Keratinocyte (primary cell): ENCODE measurements around the gene MAD1L1. TPM values are rescaled to one million over a fixed set of nuclear protein-coding genes. Genes with fewer than 3 reads are reported as not detected.

Experiments
- DNase-seq: peaks from one replicate; pipeline ENCODE4 v3.0.0-alpha.2; 2011; ENCODE audit warnings: low read depth, missing footprints, low spot score
- FAIRE-seq: peaks from 2 replicates; lab custom pipeline; 2011; peaks lifted over from hg19 to GRCh38; lab: Jason Lieb, UNC
- H2AFZ ChIP-seq: 2 replicates; pipeline ENCODE4 v1.6.0; 2012; ENCODE audit warnings: low read length, control low read depth, inconsistent platforms; ENCODE audit not compliant: control insufficient read depth
- H3K27ac ChIP-seq: 2 replicates; pipeline ENCODE4 v1.5.1; 2011; ENCODE audit warnings: low read length; ENCODE audit not compliant: control insufficient read depth, insufficient read depth
- H3K27me3 ChIP-seq: 3 replicates; pipeline ENCODE4 v1.6.0; 2011; ENCODE audit warnings: low read length; ENCODE audit not compliant: control insufficient read depth, insufficient read depth; ENCODE audit errors: extremely low read depth
- H3K36me3 ChIP-seq, 2 experiments: 2 replicates in 1 of 2; 3 replicates in 1 of 2; pipeline ENCODE4 v1.5.1; 2011; ENCODE audit warnings: low read length in 2 of 2, mild to moderate bottlenecking in 1 of 2; ENCODE audit not compliant: control insufficient read depth in 2 of 2, insufficient read depth in 2 of 2; ENCODE audit errors: extremely low read depth in 1 of 2
- H3K4me1 ChIP-seq: 3 replicates; pipeline ENCODE4 v1.5.1; 2011; ENCODE audit warnings: low read length; ENCODE audit not compliant: control insufficient read depth, insufficient read depth; ENCODE audit errors: extremely low read depth
- H3K4me2 ChIP-seq: 3 replicates; pipeline ENCODE4 v1.6.0; 2011; ENCODE audit warnings: low read depth, low read length; ENCODE audit not compliant: control insufficient read depth, insufficient read depth; ENCODE audit errors: extremely low read depth
- H3K4me3 ChIP-seq, 3 experiments: fragments of 200-600 bp in 1 of 3; sonication (generic) in 1 of 3; 2 replicates in 2 of 3; 3 replicates in 1 of 3; pipeline ENCODE4 v1.5.1; 2011 to 2016; ENCODE audit warnings: low read length in 3 of 3, mild to moderate bottlenecking in 3 of 3, control low read depth in 2 of 3, inconsistent platforms in 1 of 3, low read depth in 1 of 3, mixed read lengths in 1 of 3, mixed run types in 1 of 3, moderate library complexity in 1 of 3; ENCODE audit not compliant: control insufficient read depth in 2 of 3, insufficient read depth in 2 of 3; ENCODE audit errors: extremely low read depth in 1 of 3
- H3K79me2 ChIP-seq: 2 replicates; pipeline ENCODE4 v1.6.0; 2012; ENCODE audit warnings: low read length; ENCODE audit not compliant: control insufficient read depth, insufficient read depth
- H3K9ac ChIP-seq: 3 replicates; pipeline ENCODE4 v1.6.0; 2011; ENCODE audit warnings: low read length; ENCODE audit not compliant: control insufficient read depth, insufficient read depth; ENCODE audit errors: extremely low read depth
- H3K9me1 ChIP-seq: 3 replicates; pipeline ENCODE4 v1.6.0; 2011; ENCODE audit warnings: low read length; ENCODE audit not compliant: control insufficient read depth, insufficient read depth; ENCODE audit errors: extremely low read depth
- H3K9me3 ChIP-seq: 2 replicates; pipeline ENCODE4 v1.5.1; 2012; ENCODE audit warnings: low read depth, low read length; ENCODE audit not compliant: control insufficient read depth
- H4K20me1 ChIP-seq: 3 replicates; pipeline ENCODE4 v1.6.0; 2011; ENCODE audit warnings: low read length; ENCODE audit not compliant: control insufficient read depth, insufficient read depth; ENCODE audit errors: extremely low read depth
- EZH2 ChIP-seq: IDR thresholded peaks from one replicate; pipeline ENCODE4 v1.6.1; 2012; ENCODE audit warnings: inconsistent platforms, mild to moderate bottlenecking, low read length, moderate library complexity
- dilution Hi-C: fragments of 300-500 bp; cut with MboI; formaldehyde crosslinking; loops from one replicate; pipeline ENCODE4 v1.7.0; 2020; ENCODE audit warnings: low sequenced_read_pairs; ENCODE audit not compliant: extremely low pct_ligation_motif_present
- polyA plus RNA-seq, 5 experiments: library from polyadenylated mRNA; depleted of rRNA in 3 of 5; stranded (reverse) in 3 of 5; stranded (forward) in 1 of 5; unstranded in 1 of 5; fragments of >200 nt; gene quantifications; 1 replicate in 1 of 5; 2 replicates in 3 of 5; 3 replicates in 1 of 5; pipeline versions ENCODE4 v1.2.1 to v1.2.3, GENCODE V29; 2011 to 2012; ENCODE audit warnings: missing spikeins in 2 of 5, low read depth in 1 of 5, low replicate concordance in 1 of 5
- TF ChIP-seq, protein P1 (sequence below), 3 experiments: IDR thresholded peaks in 1 of 3; conservative IDR thresholded peaks in 1 of 3; optimal IDR thresholded peaks in 1 of 3; 2 replicates in 2 of 3; 3 replicates in 1 of 3; pipeline versions ENCODE3 to v1.5.1; 2011; ENCODE audit warnings: low read length in 3 of 3, mild to moderate bottlenecking in 3 of 3, moderate library complexity in 2 of 3, control low read depth in 1 of 3, inconsistent platforms in 1 of 3; ENCODE audit not compliant: insufficient read depth in 2 of 3; ENCODE audit errors: extremely low read depth in 1 of 3

Gene MAD1L1
- polyA plus RNA-seq, 1 donor (not counting 4 experiments of a cell fraction or from before 2014, with no cell fraction given), result 18.0 TPM

DNA sequence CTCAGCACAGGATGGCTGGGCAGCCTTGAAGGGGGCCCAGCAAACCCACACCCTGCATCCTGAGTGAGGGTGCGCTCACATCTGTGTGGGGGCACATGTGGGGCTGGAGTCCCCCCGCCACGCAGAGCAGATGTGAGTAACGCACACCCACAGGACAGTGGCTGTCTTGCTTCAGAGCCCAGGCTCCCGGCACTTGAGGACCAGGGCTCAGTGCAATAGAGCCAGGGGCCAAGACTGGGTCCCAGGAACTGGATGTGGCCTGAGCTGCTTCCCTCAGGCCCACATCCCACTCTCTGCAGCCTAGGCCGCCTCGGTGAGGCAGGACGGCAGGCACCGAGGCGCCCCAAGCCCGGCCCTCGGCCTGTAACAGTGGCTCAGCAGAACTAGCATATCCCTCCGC, 159.9 kb downstream of the MAD1L1 start:
- no peak overlapping the region for H3K4me2 ChIP-seq
- peaks cover 4 to 6% of the 10 kb centered on the region in 2 experiments for H3K36me3 ChIP-seq
- FAIRE-seq, result no peak
- no peak overlapping the region for H2AFZ ChIP-seq
- H3K79me2 ChIP-seq, result no peaks in the 10 kb centered on the region
- no peak for TF ChIP-seq EZH2
- TF ChIP-seq, protein P1, sequence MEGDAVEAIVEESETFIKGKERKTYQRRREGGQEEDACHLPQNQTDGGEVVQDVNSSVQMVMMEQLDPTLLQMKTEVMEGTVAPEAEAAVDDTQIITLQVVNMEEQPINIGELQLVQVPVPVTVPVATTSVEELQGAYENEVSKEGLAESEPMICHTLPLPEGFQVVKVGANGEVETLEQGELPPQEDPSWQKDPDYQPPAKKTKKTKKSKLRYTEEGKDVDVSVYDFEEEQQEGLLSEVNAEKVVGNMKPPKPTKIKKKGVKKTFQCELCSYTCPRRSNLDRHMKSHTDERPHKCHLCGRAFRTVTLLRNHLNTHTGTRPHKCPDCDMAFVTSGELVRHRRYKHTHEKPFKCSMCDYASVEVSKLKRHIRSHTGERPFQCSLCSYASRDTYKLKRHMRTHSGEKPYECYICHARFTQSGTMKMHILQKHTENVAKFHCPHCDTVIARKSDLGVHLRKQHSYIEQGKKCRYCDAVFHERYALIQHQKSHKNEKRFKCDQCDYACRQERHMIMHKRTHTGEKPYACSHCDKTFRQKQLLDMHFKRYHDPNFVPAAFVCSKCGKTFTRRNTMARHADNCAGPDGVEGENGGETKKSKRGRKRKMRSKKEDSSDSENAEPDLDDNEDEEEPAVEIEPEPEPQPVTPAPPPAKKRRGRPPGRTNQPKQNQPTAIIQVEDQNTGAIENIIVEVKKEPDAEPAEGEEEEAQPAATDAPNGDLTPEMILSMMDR (optimal IDR thresholded peaks at IDR 0.05 in 1 of 3, IDR thresholded peaks at IDR 0.05 in 1 of 3, conservative IDR thresholded peaks at IDR 0.05 in 1 of 3; ENCODE audit: extremely low read depth in 1 of 3, insufficient read depth in 2 of 3, low read length in 3 of 3), result no peak
- peaks cover 4% of the 10 kb centered on the region for H4K20me1 ChIP-seq
- no peaks in the 10 kb centered on the region for H3K9me1 ChIP-seq
- no peaks in the 10 kb centered on the region for H3K9me3 ChIP-seq
- H3K27me3 ChIP-seq, result no peaks in the 10 kb centered on the region
- dilution Hi-C loops, result no loop called here
- no peaks in the 10 kb centered on the region for H3K4me1 ChIP-seq
- H3K4me3 ChIP-seq, result no peak overlapping the region
- H3K27ac ChIP-seq, result no peak overlapping the region
- no peak overlapping the region for H3K9ac ChIP-seq
- no peak for DNase-seq

DNA sequence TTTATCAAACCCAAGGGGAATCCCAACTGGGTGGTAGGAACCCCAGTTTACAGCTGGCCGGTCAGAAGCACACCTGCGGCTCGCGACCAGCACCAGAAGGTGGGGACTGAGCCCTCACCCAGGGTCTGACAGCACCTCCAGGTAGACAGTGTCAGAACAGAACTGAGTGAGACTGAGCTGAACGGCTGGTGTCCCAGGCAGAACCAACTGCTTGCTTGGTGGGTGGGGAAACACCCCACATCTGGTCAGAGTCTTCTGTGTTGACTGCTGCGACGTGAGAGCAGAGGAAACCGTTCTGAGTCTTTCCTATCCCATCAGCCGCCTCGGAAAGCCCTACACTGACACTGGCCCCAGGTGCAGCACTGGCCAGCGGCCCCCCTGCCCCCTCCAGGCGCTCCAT, 160.7 kb downstream of the MAD1L1 start:
- H3K79me2 ChIP-seq, result no peaks in the 10 kb centered on the region
- peaks cover 4% of the 10 kb centered on the region for H4K20me1 ChIP-seq
- no peaks in the 10 kb centered on the region for H3K9me3 ChIP-seq
- H3K27me3 ChIP-seq, result no peaks in the 10 kb centered on the region
- no peaks in the 10 kb centered on the region for H3K4me1 ChIP-seq
- no peak for FAIRE-seq
- H3K36me3 ChIP-seq, result peaks cover 6 to 7% of the 10 kb centered on the region in 2 experiments
- no peak for DNase-seq
- TF ChIP-seq, protein P1 (optimal IDR thresholded peaks at IDR 0.05 in 1 of 3, IDR thresholded peaks at IDR 0.05 in 1 of 3, conservative IDR thresholded peaks at IDR 0.05 in 1 of 3; ENCODE audit: extremely low read depth in 1 of 3, insufficient read depth in 2 of 3, low read length in 3 of 3), result no peak
- no peak for TF ChIP-seq EZH2
- H3K27ac ChIP-seq, result no peak overlapping the region
- H3K4me2 ChIP-seq, result no peak overlapping the region
- dilution Hi-C loops, result no loop called here
- no peak overlapping the region for H3K4me3 ChIP-seq
- H2AFZ ChIP-seq, result no peak overlapping the region
- H3K9me1 ChIP-seq, result no peaks in the 10 kb centered on the region
- no peak overlapping the region for H3K9ac ChIP-seq
